K562 (cell line): ENCODE data around the gene CCNO. TPM values are rescaled to one million over a fixed set of nuclear protein-coding genes. Genes with fewer than 3 reads are reported as not detected.

Experiments used
- BRF2 ChIP-seq: IDR thresholded peaks from 3 replicates; pipeline ENCODE4 v1.6.1; 2011; ENCODE audit warnings: borderline replicate concordance, mild to moderate bottlenecking; ENCODE audit not compliant: insufficient read length, insufficient read depth
- CXXC5 ChIP-seq: fragments of 250-450 bp; sonication (Bioruptor Pico); IDR thresholded peaks from 2 replicates; pipeline ENCODE4 v1.8.0; 2022; ENCODE audit warnings: inconsistent platforms, mild to moderate bottlenecking, moderate library complexity
- HDAC2 ChIP-seq: fragments of 450-650 bp; IDR thresholded peaks from 2 replicates; pipeline ENCODE4 v1.6.1; 2016; ENCODE audit warnings: mild to moderate bottlenecking
- OTX1 ChIP-seq: fragments of 450-650 bp; formaldehyde crosslinking; IDR thresholded peaks from 2 replicates; pipeline ENCODE4 v1.4.0; 2022; ENCODE audit warnings: mild to moderate bottlenecking
- POLR2G ChIP-seq: fragments of 200-400 bp; formaldehyde crosslinking; IDR thresholded peaks from 2 replicates; pipeline ENCODE4 v1.6.1; 2017; ENCODE audit warnings: low read depth, mild to moderate bottlenecking, antibody characterized with exemption, low read length, moderate library complexity
- SMC3 ChIP-seq: conservative IDR thresholded peaks from 2 replicates; pipeline ENCODE4 v1.6.1; 2011; ENCODE audit warnings: low read depth, low read length, improper control_type of control experiment; ENCODE audit not compliant: insufficient read depth
- ZKSCAN3 ChIP-seq: fragments of 250-450 bp; sonication (Bioruptor Pico); IDR thresholded peaks from 2 replicates; pipeline ENCODE4 v1.4.0; 2020
- ZNF274 ChIP-seq: IDR thresholded peaks from 2 replicates; pipeline ENCODE4 v1.6.1; 2011; ENCODE audit warnings: low read depth, mild to moderate bottlenecking, low read length, moderate library complexity, borderline replicate concordance
- ZNF696 ChIP-seq: fragments of 250-450 bp; sonication (Bioruptor Pico); conservative IDR thresholded peaks from 2 replicates; pipeline ENCODE4 v1.4.0; 2020; ENCODE audit warnings: mild to moderate bottlenecking, moderate library complexity
- polyA plus RNA-seq, 8 experiments: library from polyadenylated mRNA; depleted of rRNA in 4 of 8; stranded (reverse) in 5 of 8; unstranded in 3 of 8; fragments of >200 nt; fragmentation: Nextera tagmentation in 2 of 8; fragmentation: Illumina TruSeq in 1 of 8; extraction: Ambion mirVana in 2 of 8; extraction: Trizol in 1 of 8; gene quantifications; 2 replicates each; pipeline versions ENCODE4 v1.2.1 to v1.2.3, GENCODE V29; 2011 to 2014; ENCODE audit warnings: inconsistent platforms in 1 of 8, missing spikeins in 1 of 8
- total RNA-seq, 7 experiments: library from RNA; depleted of rRNA in 6 of 7; stranded (reverse); fragments of >200 nt in 6 of 7; fragmentation: Illumina TruSeq in 2 of 7; extraction: Trizol in 2 of 7; gene quantifications; 2 replicates each; pipeline versions ENCODE4 v1.2.1 to v1.2.3, GENCODE V29; 2011 to 2021; ENCODE audit warnings: low replicate concordance in 1 of 7
- TF ChIP-seq, protein P1 (sequence below), 2 experiments: IDR thresholded peaks; 2 replicates each; pipeline ENCODE4 v1.6.1; 2012; ENCODE audit warnings: improper control_type of control experiment in 2 of 2, low read depth in 2 of 2, low read length in 2 of 2, borderline replicate concordance in 1 of 2
- TF ChIP-seq, protein P2 (sequence below): fragments of 250-450 bp; sonication (Bioruptor Pico); IDR thresholded peaks from 2 replicates; pipeline ENCODE4 v1.4.0; 2020; ENCODE audit warnings: mild to moderate bottlenecking, moderate library complexity, borderline replicate concordance
- TF ChIP-seq, protein P3 (sequence below), 3 experiments: IDR thresholded peaks in 2 of 3; conservative IDR thresholded peaks in 1 of 3; 2 replicates each; pipeline ENCODE4 v1.5.1; 2011 to 2012; ENCODE audit warnings: low read length in 3 of 3, mild to moderate bottlenecking in 3 of 3, control low read depth in 2 of 3, improper control_type of control experiment in 1 of 3, inconsistent platforms in 1 of 3, low read depth in 1 of 3, mixed read lengths in 1 of 3, moderate library complexity in 1 of 3; ENCODE audit not compliant: insufficient read depth in 2 of 3

CCNO gene
- total and polyA plus RNA-seq, 9 of the 15 experiments (the other 6 are each of a cell fraction or from before 2014, with no cell fraction given): 0.08 to 3.1 (median 0.29) TPM

DNA sequence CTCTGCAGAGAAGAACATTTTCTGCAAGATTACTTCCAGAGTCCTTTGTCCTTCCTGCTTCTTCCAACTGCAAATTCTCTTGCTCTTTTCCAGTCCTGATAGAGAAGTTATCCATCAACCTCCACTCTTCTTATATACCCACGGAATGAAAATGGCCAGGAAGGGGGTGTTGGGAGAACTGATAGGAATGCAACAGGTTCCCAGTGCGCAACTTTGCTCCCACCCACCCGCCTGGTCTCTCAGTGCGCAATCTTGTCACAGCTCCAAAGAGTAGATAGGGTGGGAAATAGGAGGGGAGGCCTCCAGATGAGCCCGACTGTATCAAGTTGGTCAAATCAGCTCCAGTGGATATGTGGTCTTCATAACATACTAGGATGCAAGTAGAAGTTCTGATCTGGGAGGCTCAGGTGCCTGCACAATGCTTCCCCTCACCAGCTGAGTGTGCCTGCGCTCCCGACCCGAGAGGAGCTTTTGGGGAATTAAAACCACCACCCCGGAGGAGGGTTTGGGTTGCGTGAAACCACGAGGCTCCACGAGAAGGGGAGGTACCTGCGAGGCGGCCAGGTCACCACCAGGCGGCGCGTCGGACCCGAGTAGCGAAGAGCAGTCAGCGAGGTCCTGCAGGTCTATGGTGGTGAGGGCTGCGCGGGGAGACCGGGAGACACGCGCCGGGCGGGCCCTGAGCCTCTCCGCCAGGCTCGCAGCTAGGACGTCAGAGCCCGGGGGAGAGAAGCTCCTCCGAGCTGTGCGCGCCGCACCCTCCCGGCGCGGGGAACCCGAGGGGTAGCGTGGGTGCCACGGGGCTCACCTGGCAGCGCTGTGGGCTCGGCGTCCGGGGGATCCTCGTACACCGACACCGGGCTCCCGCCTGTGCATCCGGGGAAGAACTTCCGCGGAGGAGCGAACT, 7.1 kb downstream of the CCNO start (continued):
- no peak for TF ChIP-seq BRF2
- TF ChIP-seq HDAC2: no peak
- TF ChIP-seq CXXC5 (CRISPR knock-in tag): peak; percentile 61; the same call in 1 of the 2 replicates
- TF ChIP-seq POLR2G: peak; percentile 78
- TF ChIP-seq ZNF274: no peak
- TF ChIP-seq, protein P1, sequence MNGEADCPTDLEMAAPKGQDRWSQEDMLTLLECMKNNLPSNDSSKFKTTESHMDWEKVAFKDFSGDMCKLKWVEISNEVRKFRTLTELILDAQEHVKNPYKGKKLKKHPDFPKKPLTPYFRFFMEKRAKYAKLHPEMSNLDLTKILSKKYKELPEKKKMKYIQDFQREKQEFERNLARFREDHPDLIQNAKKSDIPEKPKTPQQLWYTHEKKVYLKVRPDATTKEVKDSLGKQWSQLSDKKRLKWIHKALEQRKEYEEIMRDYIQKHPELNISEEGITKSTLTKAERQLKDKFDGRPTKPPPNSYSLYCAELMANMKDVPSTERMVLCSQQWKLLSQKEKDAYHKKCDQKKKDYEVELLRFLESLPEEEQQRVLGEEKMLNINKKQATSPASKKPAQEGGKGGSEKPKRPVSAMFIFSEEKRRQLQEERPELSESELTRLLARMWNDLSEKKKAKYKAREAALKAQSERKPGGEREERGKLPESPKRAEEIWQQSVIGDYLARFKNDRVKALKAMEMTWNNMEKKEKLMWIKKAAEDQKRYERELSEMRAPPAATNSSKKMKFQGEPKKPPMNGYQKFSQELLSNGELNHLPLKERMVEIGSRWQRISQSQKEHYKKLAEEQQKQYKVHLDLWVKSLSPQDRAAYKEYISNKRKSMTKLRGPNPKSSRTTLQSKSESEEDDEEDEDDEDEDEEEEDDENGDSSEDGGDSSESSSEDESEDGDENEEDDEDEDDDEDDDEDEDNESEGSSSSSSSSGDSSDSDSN (IDR thresholded peaks at IDR 0.05; ENCODE audit: borderline replicate concordance in 1 of 2, low read depth in 2 of 2, low read length in 2 of 2): peak; percentile 48 to 87; a peak in 1 of 4 replicates
- no peak for TF ChIP-seq OTX1 (CRISPR knock-in tag)
- no peak for TF ChIP-seq ZKSCAN3 (CRISPR knock-in tag)
- TF ChIP-seq SMC3: peak; percentile 64
- TF ChIP-seq, protein P2, sequence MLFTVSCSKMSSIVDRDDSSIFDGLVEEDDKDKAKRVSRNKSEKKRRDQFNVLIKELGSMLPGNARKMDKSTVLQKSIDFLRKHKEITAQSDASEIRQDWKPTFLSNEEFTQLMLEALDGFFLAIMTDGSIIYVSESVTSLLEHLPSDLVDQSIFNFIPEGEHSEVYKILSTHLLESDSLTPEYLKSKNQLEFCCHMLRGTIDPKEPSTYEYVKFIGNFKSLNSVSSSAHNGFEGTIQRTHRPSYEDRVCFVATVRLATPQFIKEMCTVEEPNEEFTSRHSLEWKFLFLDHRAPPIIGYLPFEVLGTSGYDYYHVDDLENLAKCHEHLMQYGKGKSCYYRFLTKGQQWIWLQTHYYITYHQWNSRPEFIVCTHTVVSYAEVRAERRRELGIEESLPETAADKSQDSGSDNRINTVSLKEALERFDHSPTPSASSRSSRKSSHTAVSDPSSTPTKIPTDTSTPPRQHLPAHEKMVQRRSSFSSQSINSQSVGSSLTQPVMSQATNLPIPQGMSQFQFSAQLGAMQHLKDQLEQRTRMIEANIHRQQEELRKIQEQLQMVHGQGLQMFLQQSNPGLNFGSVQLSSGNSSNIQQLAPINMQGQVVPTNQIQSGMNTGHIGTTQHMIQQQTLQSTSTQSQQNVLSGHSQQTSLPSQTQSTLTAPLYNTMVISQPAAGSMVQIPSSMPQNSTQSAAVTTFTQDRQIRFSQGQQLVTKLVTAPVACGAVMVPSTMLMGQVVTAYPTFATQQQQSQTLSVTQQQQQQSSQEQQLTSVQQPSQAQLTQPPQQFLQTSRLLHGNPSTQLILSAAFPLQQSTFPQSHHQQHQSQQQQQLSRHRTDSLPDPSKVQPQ (CRISPR knock-in tag): no peak
- TF ChIP-seq ZNF696 (CRISPR knock-in tag): no peak
- TF ChIP-seq, protein P3, sequence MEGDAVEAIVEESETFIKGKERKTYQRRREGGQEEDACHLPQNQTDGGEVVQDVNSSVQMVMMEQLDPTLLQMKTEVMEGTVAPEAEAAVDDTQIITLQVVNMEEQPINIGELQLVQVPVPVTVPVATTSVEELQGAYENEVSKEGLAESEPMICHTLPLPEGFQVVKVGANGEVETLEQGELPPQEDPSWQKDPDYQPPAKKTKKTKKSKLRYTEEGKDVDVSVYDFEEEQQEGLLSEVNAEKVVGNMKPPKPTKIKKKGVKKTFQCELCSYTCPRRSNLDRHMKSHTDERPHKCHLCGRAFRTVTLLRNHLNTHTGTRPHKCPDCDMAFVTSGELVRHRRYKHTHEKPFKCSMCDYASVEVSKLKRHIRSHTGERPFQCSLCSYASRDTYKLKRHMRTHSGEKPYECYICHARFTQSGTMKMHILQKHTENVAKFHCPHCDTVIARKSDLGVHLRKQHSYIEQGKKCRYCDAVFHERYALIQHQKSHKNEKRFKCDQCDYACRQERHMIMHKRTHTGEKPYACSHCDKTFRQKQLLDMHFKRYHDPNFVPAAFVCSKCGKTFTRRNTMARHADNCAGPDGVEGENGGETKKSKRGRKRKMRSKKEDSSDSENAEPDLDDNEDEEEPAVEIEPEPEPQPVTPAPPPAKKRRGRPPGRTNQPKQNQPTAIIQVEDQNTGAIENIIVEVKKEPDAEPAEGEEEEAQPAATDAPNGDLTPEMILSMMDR (IDR thresholded peaks at IDR 0.05 in 2 of 3, conservative IDR thresholded peaks at IDR 0.05 in 1 of 3; ENCODE audit: insufficient read depth in 2 of 3, low read depth in 1 of 3, low read length in 3 of 3): peak; percentile 83 to 92 (median 88)
